SK-N-SH (cell line): Measurements from ENCODE around the gene WDR91. TPM values are rescaled to one million over a fixed set of nuclear protein-coding genes. Genes with fewer than 3 reads are reported as not detected.

Source experiments
- CTCF ChIA-PET: fragments of 300-600, 350-600 bp; formaldehyde crosslinking; extraction: SDS; loops from one replicate; lab custom pipeline; 2021; lab: Yijun Ruan, JAX
- POLR2A ChIA-PET: fragments of 350-600 bp; sonication (Branson Sonifier 250); formaldehyde crosslinking; extraction: SDS; loops from one replicate; lab custom pipeline; 2020; ENCODE audit warnings: antibody characterized with exemption, inconsistent platforms; lab: Yijun Ruan, JAX
- DNase-seq: peaks from one replicate; pipeline ENCODE4 v3.0.0; 2012
- H2AFZ ChIP-seq: fragments of 200-600 bp; sonication (generic); 2 replicates; pipeline ENCODE4 v1.8.1; 2016; ENCODE audit warnings: antibody characterized with exemption, mild to moderate bottlenecking, low read depth
- H3F3A ChIP-seq: fragments of 200-600 bp; sonication (generic); replicated peaks from 2 replicates; pipeline ENCODE3; 2016; ENCODE audit warnings: antibody characterized with exemption, mild to moderate bottlenecking; ENCODE audit not compliant: insufficient read depth
- H3K27ac ChIP-seq, 2 experiments: fragments of 200-500 bp in 1 of 2; fragments of 200-600 bp in 1 of 2; sonication (Bioruptor generic) in 1 of 2; sonication (generic), shearing (Covaris generic) in 1 of 2; 2 replicates each; pipeline versions ENCODE4 v1.5.1 to v1.6.1; 2014 to 2016; ENCODE audit warnings: low read depth in 2 of 2, inconsistent platforms in 1 of 2, low read length in 1 of 2, mild to moderate bottlenecking in 1 of 2, mixed read lengths in 1 of 2
- H3K27me3 ChIP-seq: fragments of 200-600 bp; sonication (generic), shearing (Covaris generic); 2 replicates; pipeline ENCODE4 v1.6.1; 2016; ENCODE audit warnings: mixed run types; ENCODE audit not compliant: insufficient read depth
- H3K36me3 ChIP-seq, 2 experiments: fragments of 200-500 bp in 1 of 2; fragments of 200-600 bp in 1 of 2; sonication (Bioruptor generic) in 1 of 2; sonication (generic) in 1 of 2; replicated peaks in 1 of 2; 2 replicates each; pipeline versions ENCODE3 to v1.5.1; 2014 to 2016; ENCODE audit warnings: low read length in 1 of 2, mild to moderate bottlenecking in 1 of 2; ENCODE audit not compliant: insufficient read depth in 2 of 2, control insufficient read depth in 1 of 2
- H3K4me1 ChIP-seq, 2 experiments: fragments of 200-500 bp in 1 of 2; fragments of 200-600 bp in 1 of 2; sonication (Bioruptor generic) in 1 of 2; sonication (generic), shearing (Covaris generic) in 1 of 2; 2 replicates each; pipeline versions ENCODE4 v1.5.1 to v1.6.1; 2014 to 2016; ENCODE audit warnings: low read depth in 1 of 2, low read length in 1 of 2, mixed run types in 1 of 2; ENCODE audit not compliant: insufficient read depth in 2 of 2, control insufficient read depth in 1 of 2
- H3K4me2 ChIP-seq: fragments of 200-600 bp; sonication (generic), shearing (Covaris generic); 2 replicates; pipeline ENCODE4 v1.6.1; 2017; ENCODE audit warnings: mixed run types
- H3K4me3 ChIP-seq, 2 experiments: fragments of 200-500 bp in 1 of 2; fragments of 200-600 bp in 1 of 2; sonication (Bioruptor generic) in 1 of 2; sonication (generic), shearing (Covaris generic) in 1 of 2; 2 replicates each; pipeline versions ENCODE4 v1.5.1 to v1.8.1; 2014 to 2016; ENCODE audit warnings: low read depth in 2 of 2, inconsistent platforms in 1 of 2, low read length in 1 of 2, mild to moderate bottlenecking in 1 of 2, mixed read lengths in 1 of 2, moderate library complexity in 1 of 2
- H3K79me2 ChIP-seq: fragments of 200-600 bp; sonication (generic); 2 replicates; pipeline ENCODE4 v1.8.1; 2017; ENCODE audit warnings: mild to moderate bottlenecking; ENCODE audit not compliant: insufficient read depth
- H3K9ac ChIP-seq: fragments of 200-600 bp; sonication (generic); 2 replicates; pipeline ENCODE4 v1.6.1; 2017; ENCODE audit warnings: mixed run types
- H3K9me2 ChIP-seq: fragments of 200-600 bp; sonication (generic); 2 replicates; pipeline ENCODE4 v1.6.1; 2017; ENCODE audit warnings: mixed run types
- H3K9me3 ChIP-seq: fragments of 200-600 bp; sonication (generic); 2 replicates; pipeline ENCODE4 v1.6.1; 2017; ENCODE audit warnings: mixed run types, mild to moderate bottlenecking, moderate library complexity
- H4K20me1 ChIP-seq: fragments of 200-600 bp; sonication (generic); 2 replicates; pipeline ENCODE4 v1.6.1; 2017; ENCODE audit warnings: mild to moderate bottlenecking, mixed run types; ENCODE audit not compliant: insufficient read depth
- CHD2 ChIP-seq: fragments of 150-350 bp; IDR thresholded peaks from 2 replicates; pipeline ENCODE4 v1.6.1; 2018; ENCODE audit warnings: low read length; ENCODE audit not compliant: partially characterized antibody
- EP300 ChIP-seq, 2 experiments: IDR thresholded peaks; 2 replicates each; pipeline versions ENCODE4 v1.4.0 to v1.6.1; 2012; ENCODE audit warnings: borderline replicate concordance in 1 of 2, low read depth in 1 of 2, low read length in 1 of 2
- FOXJ3 ChIP-seq: sonication (generic); formaldehyde crosslinking; IDR thresholded peaks from 2 replicates; pipeline ENCODE4 v1.5.1; 2020; ENCODE audit warnings: mild to moderate bottlenecking, missing genetic modification reagents
- GATA2 ChIP-seq: sonication (generic); formaldehyde crosslinking; IDR thresholded peaks from 2 replicates; pipeline ENCODE4 v1.5.0; 2020; ENCODE audit warnings: mild to moderate bottlenecking, missing genetic modification reagents
- MEF2A ChIP-seq: IDR thresholded peaks from 2 replicates; pipeline ENCODE4 v1.4.0; 2012; ENCODE audit warnings: low read depth, borderline replicate concordance
- POLR2AphosphoS5 ChIP-seq: IDR thresholded peaks from 2 replicates; pipeline ENCODE4 v1.6.1; 2012; ENCODE audit warnings: low read depth, low read length
- RAD21 ChIP-seq: IDR thresholded peaks from 2 replicates; pipeline ENCODE4 v1.6.1; 2012; ENCODE audit warnings: mild to moderate bottlenecking, low read length
- RCOR1 ChIP-seq: fragments of 150-350 bp; IDR thresholded peaks from 2 replicates; pipeline ENCODE4 v1.6.1; 2017; ENCODE audit warnings: antibody characterized with exemption, low read length
- RXRA ChIP-seq: IDR thresholded peaks from 2 replicates; pipeline ENCODE4 v1.4.0; 2012; ENCODE audit warnings: low read depth, mild to moderate bottlenecking, borderline replicate concordance
- SMC3 ChIP-seq: IDR thresholded peaks from 2 replicates; pipeline ENCODE4 v1.6.1; 2012; ENCODE audit warnings: low read depth, low read length, improper control_type of control experiment
- TAF1 ChIP-seq: IDR thresholded peaks from 2 replicates; pipeline ENCODE4 v1.6.1; 2012; ENCODE audit warnings: low read depth, mild to moderate bottlenecking, low read length, moderate library complexity, borderline replicate concordance
- USF2 ChIP-seq: fragments of 150-350 bp; IDR thresholded peaks from 2 replicates; pipeline ENCODE4 v1.6.1; 2017; ENCODE audit warnings: antibody characterized with exemption, low read length, low read depth, borderline replicate concordance
- YY1 ChIP-seq: IDR thresholded peaks from 2 replicates; pipeline ENCODE4 v1.4.0; 2012; ENCODE audit warnings: low read depth, mild to moderate bottlenecking
- WGBS: methylation state at CpG from one replicate; pipeline ENCODE4 v1.1.6; 2017; ENCODE audit warnings: low lambda C conversion rate; 5-methylcytosine and 5-hydroxymethylcytosine counted together
- polyA plus RNA-seq, 3 experiments: library from polyadenylated mRNA; depleted of rRNA; stranded (reverse); fragments of >200 nt; gene quantifications; 2 replicates each; pipeline ENCODE4 v1.2.3, GENCODE V29; 2012

WDR91 gene
- polyA plus RNA-seq, 1 of the 3 experiments (the other 2 are of a cell fraction) = 8.4 TPM

- H4K20me1 ChIP-seq = no peaks in the 10 kb centered on the region
Observed at GRCh38 chr7:135165862-135166261, 45.5 kb downstream of the WDR91 start.

GRCh38 chr7:135164357-135165061, 46.8 kb downstream of the WDR91 start:
- Histone ChIP-seq H3K4me2 (no peak overlapping the region), H3K27me3 (no peaks in the 10 kb centered on the region), H3F3A (peaks cover 5% of the 10 kb centered on the region), H3K79me2 (peaks cover 22% of the 10 kb centered on the region), H3K4me3 (no peak overlapping the region), H3K9me3 (no peaks in the 10 kb centered on the region), H2AFZ (no peak overlapping the region), H4K20me1 (no peaks in the 10 kb centered on the region), H3K36me3 (peaks cover 44 to 48% of the 10 kb centered on the region in 2 experiments), H3K4me1 (peaks cover 7 to 29% of the 10 kb centered on the region in 2 experiments; a peak in 3 of 4 replicates), H3K9me2 (no peaks in the 10 kb centered on the region), H3K9ac (no peak overlapping the region), H3K27ac (no peak overlapping the region)
- POLR2A ChIA-PET = no interaction called here
- CTCF ChIA-PET = interaction anchor here (0.8 to 2.2 kb wide), 4 partner anchors 53 to 481 kb away, joined by 3 to 8 read pairs (median 4); partner anchors contain the start of gene AGBL3
- WGBS = 94% methylated on average over 18 of the region's 18 CpGs
- peak; percentile 27 for DNase-seq
- TF ChIP-seq POLR2AphosphoS5 (peak; percentile 9; the same call in 1 of the 2 replicates), RCOR1 (no peak)

More at GRCh38 chr7:135165862-135166261, 45.5 kb downstream of the WDR91 start:
- no peak for TF ChIP-seq FOXJ3 (CRISPR knock-in tag)
- TF ChIP-seq CHD2 = no peak
- TF ChIP-seq MEF2A = no peak
- TF ChIP-seq RCOR1 = no peak
- TF ChIP-seq RAD21 = no peak
- TF ChIP-seq TAF1 = no peak
- TF ChIP-seq RXRA = no peak
- TF ChIP-seq USF2 = no peak
- no peak for TF ChIP-seq YY1
- no peak for TF ChIP-seq EP300 (IDR thresholded peaks at IDR 0.05; ENCODE audit: borderline replicate concordance in 1 of 2, low read depth in 1 of 2, low read length in 1 of 2)
- no peak for TF ChIP-seq SMC3
- no peak for TF ChIP-seq GATA2
- Histone ChIP-seq H3K27ac (no peak overlapping the region), H2AFZ (no peak overlapping the region), H3K4me3 (no peak overlapping the region), H3K9me2 (no peaks in the 10 kb centered on the region), H3K9me3 (no peaks in the 10 kb centered on the region), H3K4me1 (peaks cover 3 to 26% of the 10 kb centered on the region in 2 experiments; a peak in 3 of 4 replicates), H3K4me2 (no peak overlapping the region), H3F3A (peaks cover 9% of the 10 kb centered on the region), H3K79me2 (peaks cover 30% of the 10 kb centered on the region), H3K27me3 (no peaks in the 10 kb centered on the region), H3K9ac (no peak overlapping the region), H3K36me3 (peaks cover 44 to 48% of the 10 kb centered on the region in 2 experiments)
- CTCF ChIA-PET = no interaction called here
- WGBS = 72% methylated on average over 4 of the region's 4 CpGs
- DNase-seq = no peak
- POLR2A ChIA-PET = interaction anchor here (0.8 kb wide), 1 partner anchor 180 kb away, joined by 3 read pairs; the partner anchor contains the start of gene AGBL3
